HG02884 (cell line): ENCODE results near the gene SLC6A16.
"Not testable (repeated sequence)": the region's sequence is repeated elsewhere in the genome, so short reads cannot be mapped to it uniquely, and the experiment has no call there.

Experiments
- ATAC-seq: cut with Tn5 transposase; IDR thresholded peaks from one replicate; pipeline ENCODE4 v1.9.1; 2021; ENCODE audit warnings: mild to moderate bottlenecking, moderate library complexity; ENCODE audit not compliant: unreplicated experiment

Gene SLC6A16

DNA sequence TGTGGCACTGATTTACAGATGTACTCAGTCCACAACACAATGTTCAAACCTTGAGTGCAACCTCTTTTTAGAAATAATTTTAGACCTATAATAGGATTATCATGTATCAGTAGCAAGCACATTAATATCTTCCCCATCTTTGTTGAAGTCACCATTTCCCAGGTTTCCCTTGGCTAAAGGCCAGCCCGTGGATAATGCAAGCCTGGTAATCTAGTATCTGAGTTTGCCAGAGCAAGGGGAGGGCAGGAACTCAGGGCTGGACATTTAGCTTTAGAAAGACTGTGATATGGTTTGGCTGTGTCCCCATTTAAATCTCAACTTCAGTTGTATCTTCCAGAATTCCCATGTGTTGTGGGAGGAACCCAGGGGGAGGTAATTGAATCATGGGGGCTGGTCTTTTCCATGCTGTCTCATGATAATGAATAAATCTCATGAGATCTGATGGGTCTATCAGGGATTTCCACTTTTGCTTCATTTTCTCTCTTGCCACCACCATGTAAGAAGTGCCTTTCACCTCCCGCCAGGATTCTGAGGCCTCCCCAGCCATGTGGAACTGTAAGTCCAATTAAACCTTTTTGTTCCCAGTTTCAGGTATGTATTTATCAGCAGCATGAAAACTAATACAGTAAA is 37.7 kb downstream of the SLC6A16 start:
- ATAC-seq: no peak

DNA sequence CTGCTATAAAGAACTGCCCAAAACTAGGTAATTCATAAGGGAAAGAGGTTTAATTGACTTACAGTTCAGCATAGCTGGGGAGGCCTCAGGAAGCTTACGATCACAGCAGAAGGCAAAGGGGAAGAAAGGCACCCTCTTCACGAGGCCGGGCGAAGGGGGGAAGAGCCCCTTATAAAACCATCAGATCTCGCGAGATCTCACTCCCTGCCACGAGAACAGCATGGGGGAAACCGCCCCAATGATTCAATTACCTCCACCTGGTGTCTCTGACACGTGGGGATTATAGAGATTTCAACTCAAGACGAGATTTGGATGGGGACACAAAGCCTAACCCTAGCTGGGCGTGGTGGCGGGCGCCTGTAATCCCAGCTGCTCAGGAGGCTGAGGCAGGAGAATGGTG is 42.8 kb downstream of the SLC6A16 start:
- no peak for ATAC-seq

DNA sequence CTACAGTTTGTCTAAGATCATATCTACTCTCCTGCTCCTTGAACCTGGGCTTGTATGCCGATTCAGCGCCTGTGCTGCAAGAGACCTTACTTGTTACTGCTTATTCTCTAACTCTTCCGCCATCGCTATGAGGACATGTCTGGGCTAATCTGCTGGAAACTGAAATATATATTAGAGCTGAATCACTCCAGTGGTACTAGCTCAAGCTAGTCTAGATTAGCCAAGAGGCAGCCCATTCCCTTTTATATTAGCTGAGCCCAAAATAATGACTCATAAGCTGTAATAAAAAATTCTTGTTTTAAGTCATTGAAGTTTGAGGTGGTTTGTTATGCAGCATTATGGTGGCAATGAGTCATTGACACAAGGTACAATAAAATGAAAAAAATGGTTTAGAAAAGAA is 52.8 kb downstream of the SLC6A16 start:
- ATAC-seq: no peak

DNA sequence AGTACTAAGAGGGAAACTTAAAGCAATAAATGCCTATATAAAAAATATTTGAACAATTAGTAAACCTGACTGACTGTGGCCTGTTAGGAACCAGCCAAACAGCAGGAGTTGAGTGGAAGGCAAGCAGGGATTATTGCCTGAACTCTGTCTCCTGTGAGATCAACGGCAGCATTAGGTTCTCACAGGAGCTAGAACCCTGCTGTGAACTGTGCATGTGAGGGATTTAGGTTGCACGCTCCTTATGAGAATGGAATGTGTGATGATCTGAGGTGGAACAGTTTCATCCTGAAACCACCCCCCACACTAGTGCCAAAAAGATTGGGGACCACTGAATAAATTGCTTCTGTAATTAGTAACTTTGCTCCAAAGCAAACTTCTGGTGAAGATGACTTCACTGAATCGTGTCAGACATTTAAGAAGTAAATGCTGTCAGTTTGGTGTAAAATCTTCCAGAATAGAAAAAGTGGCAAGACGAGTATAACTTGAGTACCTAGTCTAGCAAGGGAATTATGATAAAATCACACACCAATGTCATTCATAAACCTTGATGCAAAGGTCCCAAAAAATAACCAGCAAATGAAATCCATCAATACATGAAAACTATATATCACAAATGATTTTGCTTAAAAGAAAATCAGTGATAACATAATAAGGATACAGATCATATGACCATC is 53.8 kb downstream of the SLC6A16 start:
- ATAC-seq: no peak

DNA sequence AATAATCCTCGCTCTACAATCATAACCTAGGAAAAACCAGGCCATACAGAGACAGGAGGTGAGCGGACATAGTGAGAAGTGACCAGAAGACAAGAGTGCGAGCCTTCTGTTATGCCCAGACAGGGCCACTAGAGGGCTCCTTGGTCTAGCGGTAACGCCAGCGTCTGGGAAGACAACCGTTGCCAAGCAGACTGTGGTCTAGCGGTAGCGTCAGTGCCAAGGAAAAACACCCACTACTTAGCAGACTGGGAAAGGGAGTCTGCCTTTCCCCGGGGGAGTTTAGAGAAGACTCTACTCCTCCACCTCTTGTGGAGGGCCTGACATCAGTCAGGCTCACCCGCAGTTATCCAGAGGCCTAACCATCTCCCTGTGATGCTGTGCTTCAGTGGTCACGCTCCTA is 58.6 kb downstream of the SLC6A16 start:
- not testable (repeated sequence) for ATAC-seq

DNA sequence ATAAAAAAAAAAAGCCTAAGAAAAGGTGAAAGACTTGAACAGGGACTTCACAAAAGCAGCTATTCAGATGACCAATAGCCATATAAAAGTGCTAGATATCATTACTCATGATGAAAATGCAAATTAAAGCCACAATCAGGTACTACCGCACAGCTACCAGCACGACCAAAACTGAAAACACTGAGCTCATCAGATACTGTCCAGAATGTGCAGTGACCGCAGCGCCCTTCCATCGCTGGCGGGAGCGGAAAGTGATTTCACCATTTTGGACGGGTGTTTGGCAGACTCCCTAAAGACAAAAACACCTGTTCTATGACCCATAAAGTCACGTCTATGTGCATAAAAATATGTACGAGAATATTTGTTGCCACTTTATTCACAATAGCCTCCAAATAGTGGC is 60.7 kb downstream of the SLC6A16 start:
- ATAC-seq: no peak

DNA sequence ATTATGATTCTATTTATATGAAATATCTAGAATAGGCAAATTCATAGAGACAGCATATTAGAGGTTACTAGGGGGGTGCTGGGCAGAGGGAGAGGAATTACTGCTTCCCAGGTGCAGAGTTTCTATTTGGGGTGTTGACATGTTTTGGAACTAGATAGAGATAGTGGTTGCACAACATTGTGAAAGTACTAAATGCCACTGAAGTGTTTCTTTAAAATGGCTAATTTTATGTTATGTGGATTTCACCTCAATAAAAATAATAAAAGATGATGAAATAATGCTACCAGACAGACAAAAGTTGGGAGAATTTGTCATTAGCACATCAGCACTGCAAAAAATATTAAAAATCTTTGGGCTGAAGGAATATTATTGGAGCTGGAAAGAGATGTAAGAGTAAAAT is 63.4 kb downstream of the SLC6A16 start:
- no peak for ATAC-seq

DNA sequence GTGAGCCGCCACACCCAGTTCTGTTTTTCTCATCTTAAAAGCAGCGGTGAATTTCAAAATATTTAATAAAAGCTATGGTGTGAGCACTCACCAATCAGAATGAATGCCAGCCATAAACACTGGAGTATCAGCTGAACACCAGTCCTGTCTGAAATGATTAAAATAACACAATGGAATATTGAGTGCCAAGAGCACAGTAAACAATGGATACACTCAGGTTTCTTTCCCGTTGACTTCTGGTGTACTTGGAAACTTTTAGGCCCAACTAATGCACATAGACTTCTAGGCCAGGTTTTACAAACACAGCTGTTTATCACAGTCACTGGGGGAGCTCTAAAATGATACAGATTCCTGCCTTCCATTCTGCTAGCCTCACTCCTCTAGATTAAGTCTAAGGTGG is 68.3 kb downstream of the SLC6A16 start:
- ATAC-seq: no peak

DNA sequence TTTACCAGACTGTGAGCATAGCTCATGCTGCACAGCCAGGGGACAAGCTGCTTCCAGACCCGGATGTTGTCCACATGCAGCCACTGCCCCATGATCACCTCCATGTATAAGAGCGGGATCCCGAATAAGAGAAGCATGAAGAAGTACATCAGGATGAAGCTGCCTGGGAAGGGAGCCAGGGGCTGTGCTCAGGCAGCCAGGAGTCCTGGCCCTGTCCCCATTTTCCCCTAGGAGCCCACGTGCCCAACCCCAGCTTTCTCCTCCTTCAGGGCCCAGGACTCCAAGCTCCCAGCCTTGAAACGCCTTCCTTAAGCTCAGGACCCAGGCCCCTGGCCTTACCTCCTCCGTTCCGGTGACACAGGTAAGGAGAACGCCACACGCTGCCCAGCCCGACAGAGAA is 69.3 kb downstream of the SLC6A16 start:
- ATAC-seq: no peak

DNA sequence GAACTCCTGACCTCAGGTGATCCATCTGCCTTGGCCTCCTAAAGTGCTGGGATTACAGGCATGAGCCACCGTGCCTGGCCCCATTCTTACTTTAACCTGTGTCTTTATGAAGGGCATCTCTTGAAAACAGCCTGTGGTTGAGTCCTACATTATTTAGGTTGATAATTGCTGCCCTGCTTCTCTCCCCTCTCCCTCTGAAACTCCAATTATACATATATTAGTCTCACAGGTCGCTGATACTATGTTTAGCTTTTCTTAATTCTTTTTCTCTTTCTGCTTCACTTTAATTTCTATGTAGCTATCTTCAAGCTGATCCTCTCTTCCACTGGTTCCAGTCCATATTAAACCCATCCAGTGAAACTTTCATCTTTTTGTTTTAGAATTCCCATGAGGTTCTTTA is 75.1 kb downstream of the SLC6A16 start:
- no peak for ATAC-seq

DNA sequence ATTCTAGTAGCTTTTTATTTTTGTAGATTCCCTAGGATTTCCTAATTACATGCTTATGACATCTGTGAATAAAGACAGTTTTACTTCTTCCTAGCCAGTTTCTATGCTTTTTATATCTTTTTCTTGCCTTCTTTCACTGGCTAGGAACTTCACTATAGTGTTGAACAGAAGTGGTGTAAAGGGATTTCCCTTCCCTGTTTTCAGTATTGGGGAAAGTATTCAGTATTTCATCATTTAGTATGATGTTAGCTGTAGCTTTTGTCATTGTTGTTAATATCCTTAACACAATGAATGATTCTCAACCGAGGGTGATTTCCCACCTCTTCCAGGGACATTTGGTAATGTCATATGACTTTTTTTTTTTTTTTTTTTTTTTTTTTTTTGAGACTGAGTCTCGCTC is 77.3 kb downstream of the SLC6A16 start:
- ATAC-seq: no peak

DNA sequence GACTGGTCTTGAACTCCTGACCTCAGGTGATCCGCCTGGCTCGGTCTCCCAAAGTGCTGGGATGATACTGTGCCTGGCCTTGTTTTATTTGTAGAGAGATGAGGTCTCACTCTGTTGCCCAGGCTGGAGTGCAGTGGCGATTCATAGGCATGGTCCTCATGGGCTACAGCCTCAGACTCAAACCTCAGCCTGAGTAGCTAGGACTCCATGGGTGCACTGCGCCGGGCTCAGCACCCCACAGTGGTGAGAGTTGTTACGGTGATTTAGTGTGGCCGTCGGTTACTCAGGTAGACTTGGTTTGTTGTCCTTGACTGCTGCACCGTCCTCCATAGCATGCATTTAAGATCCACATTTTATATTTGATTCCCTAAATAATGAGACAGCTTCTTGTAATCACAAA is 80.7 kb downstream of the SLC6A16 start:
- no peak for ATAC-seq

DNA sequence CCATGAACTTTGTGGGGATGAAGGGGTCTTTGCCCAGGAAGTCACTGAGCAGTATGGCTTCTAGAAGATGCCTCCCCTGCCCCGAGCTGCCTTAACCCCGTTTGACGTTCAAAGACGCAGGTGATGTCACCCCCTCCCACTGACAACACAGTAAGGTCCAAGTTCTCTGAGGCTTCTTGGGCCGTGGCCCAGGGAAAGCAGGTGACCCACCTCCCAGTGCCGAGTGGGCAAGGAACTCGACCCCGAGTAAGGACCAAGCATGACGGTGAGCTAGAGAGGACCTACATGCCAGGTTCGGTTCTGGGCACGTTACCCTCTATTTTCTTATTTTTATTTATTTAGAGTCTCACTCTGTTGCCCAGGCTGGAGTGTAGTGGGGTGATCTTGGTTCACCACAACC is 81.3 kb downstream of the SLC6A16 start:
- no peak for ATAC-seq

DNA sequence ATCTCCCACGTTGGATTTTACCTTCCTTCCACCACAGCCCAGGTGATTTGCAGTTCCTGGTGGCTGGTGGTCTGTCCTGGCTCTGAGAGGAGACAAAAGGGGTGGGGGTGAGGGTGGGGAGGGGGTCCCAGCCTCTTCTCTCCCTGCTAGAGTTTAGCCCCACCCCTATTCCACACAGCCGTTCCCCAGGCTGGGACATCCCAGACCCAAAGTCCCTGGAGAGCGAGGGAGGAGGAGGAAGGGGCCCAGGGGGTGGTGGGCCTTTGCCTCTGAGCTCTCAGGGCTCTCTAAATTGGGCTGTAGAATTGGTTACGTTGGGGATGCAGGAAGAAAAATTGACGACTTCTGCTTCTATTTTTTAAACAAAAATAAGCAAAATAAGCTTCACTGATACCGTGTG is 81.9 kb downstream of the SLC6A16 start:
- no peak for ATAC-seq

DNA sequence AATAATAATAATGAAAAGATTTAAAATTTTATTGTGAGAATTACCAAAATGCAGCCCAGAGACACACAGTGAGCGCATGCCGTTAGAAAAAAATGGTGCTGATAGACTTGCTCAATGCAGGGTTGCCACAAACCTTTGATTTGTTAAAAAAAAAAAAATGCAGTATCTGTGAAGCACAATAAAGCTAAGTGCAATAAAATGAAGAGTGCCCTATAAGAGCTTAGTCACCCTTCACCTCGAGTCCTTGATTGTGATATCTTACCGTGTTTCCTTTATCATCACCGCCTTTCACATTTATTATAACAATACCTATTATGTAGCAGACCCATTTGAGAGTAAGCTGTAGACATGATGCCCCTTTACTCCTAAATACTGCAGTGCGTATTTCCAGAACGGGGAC is 83.2 kb downstream of the SLC6A16 start:
- ATAC-seq: no peak
